COLO668 (cell line): Measurements from ENCODE around the gene CAPN14.

ENCODE experiments used
- DNase-seq: peaks from one replicate; lab custom pipeline; 2025; ENCODE audit not compliant: unreplicated experiment; lab: John Stamatoyannopoulos, UW

CAPN14 gene

GRCh38 chr2:31244101-31244500 lies 26.8 kb upstream of the CAPN14 start:
- no peak for DNase-seq

GRCh38 chr2:31243053-31243452 lies 25.7 kb upstream of the CAPN14 start:
- DNase-seq, result no peak

GRCh38 chr2:31241625-31242270 lies 24.4 kb upstream of the CAPN14 start:
- no peak for DNase-seq

GRCh38 chr2:31240381-31241365 lies 23.4 kb upstream of the CAPN14 start:
- DNase-seq, result no peak

- no peak for DNase-seq
Observed at GRCh38 chr2:31239593-31240177, 22.4 kb upstream of the CAPN14 start.

- DNase-seq, result no peak
Observed at GRCh38 chr2:31238906-31239592, 21.7 kb upstream of the CAPN14 start.

GRCh38 chr2:31238126-31238905 lies 21.0 kb upstream of the CAPN14 start:
- no peak for DNase-seq

GRCh38 chr2:31237348-31238017 lies 20.2 kb upstream of the CAPN14 start:
- DNase-seq, result no peak

GRCh38 chr2:31236433-31237205 lies 19.3 kb upstream of the CAPN14 start:
- no peak for DNase-seq

GRCh38 chr2:31235504-31235902 lies 18.2 kb upstream of the CAPN14 start:
- no peak for DNase-seq

- no peak for DNase-seq
Observed at GRCh38 chr2:31234683-31235503, 17.6 kb upstream of the CAPN14 start.

GRCh38 chr2:31233741-31234682 lies 16.7 kb upstream of the CAPN14 start, which contains the start of gene EHD3:
EHD3 (plus strand) TSS chr2:31234152; CDS start chr2:31234622, 470 bp downstream.
- peak; percentile 96 for DNase-seq

GRCh38 chr2:31233231-31233630 lies 15.9 kb upstream of the CAPN14 start:
- no peak for DNase-seq

GRCh38 chr2:31232586-31232985 lies 15.3 kb upstream of the CAPN14 start:
- DNase-seq, result no peak

GRCh38 chr2:31231571-31232302 lies 14.4 kb upstream of the CAPN14 start:
- no peak for DNase-seq

- no peak for DNase-seq
Observed at GRCh38 chr2:31230751-31231150, 13.4 kb upstream of the CAPN14 start.
